Measurements from ENCODE around the gene PSPC1.

Gene PSPC1

DNA sequence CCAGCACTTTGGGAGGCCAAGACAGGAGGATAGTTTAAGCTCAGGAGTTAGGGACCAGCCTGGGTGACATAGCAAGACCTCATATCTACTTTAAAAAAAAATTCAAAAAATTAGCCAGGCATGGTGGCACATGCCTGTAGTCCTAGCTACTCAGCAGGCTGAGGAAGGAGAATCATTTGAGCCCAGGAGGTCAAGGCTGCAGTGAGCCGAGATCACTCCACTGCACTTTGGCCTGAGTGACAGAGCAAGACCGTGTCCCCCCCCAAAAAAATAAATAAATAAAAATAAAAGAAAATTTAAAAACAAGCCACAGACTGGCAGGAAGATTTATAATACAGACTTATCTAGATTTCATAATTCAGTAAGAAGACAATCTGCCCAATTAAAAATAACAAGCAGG lies 14.8 kb downstream of the PSPC1 start:
- no peaks in the 10 kb centered on the region for H3K27me3 ChIP-seq
- no peak overlapping the region for H3K27ac ChIP-seq
- peaks cover 39% of the 10 kb centered on the region for H3K36me3 ChIP-seq
- H3K9me3 ChIP-seq = no peaks in the 10 kb centered on the region
- no peak overlapping the region for H3K4me3 ChIP-seq (ENCODE audit: low read depth in 1 of 2, low read length in 1 of 2)
- TF ChIP-seq, protein P1, sequence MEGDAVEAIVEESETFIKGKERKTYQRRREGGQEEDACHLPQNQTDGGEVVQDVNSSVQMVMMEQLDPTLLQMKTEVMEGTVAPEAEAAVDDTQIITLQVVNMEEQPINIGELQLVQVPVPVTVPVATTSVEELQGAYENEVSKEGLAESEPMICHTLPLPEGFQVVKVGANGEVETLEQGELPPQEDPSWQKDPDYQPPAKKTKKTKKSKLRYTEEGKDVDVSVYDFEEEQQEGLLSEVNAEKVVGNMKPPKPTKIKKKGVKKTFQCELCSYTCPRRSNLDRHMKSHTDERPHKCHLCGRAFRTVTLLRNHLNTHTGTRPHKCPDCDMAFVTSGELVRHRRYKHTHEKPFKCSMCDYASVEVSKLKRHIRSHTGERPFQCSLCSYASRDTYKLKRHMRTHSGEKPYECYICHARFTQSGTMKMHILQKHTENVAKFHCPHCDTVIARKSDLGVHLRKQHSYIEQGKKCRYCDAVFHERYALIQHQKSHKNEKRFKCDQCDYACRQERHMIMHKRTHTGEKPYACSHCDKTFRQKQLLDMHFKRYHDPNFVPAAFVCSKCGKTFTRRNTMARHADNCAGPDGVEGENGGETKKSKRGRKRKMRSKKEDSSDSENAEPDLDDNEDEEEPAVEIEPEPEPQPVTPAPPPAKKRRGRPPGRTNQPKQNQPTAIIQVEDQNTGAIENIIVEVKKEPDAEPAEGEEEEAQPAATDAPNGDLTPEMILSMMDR (IDR thresholded peaks at IDR 0.05) = no peak
- no peaks in the 10 kb centered on the region for H3K4me1 ChIP-seq (ENCODE audit: control insufficient read depth in 1 of 2, insufficient read depth in 1 of 2, low read depth in 1 of 2, low read length in 1 of 2)

DNA sequence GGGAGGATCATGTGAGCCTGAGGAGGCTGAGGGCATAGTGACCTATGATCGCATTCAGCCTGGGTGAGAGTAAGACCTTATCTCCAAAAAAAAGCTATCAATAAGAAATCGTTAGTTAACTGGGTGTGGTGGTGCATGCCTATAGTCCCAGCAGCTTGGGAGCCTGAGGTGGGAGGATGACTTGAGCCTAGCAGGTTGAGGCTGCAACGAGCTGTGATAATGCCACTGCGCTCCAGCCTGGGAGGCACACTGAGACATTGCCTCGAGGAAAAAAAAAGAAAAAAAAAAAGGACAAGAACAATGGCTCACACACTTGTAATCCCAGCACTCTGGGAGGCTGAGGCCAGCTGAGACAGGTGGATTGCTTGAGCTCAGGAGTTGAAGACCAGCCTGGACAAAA lies 16.2 kb downstream of the PSPC1 start:
- Histone ChIP-seq H3K27me3 (no peaks in the 10 kb centered on the region), H3K9me3 (no peaks in the 10 kb centered on the region), H3K27ac (no peak overlapping the region), H3K4me1 (ENCODE audit: control insufficient read depth in 1 of 2, insufficient read depth in 1 of 2, low read depth in 1 of 2, low read length in 1 of 2) (no peaks in the 10 kb centered on the region), H3K4me3 (ENCODE audit: low read depth in 1 of 2, low read length in 1 of 2) (no peak overlapping the region), H3K36me3 (peaks cover 37% of the 10 kb centered on the region)
- TF ChIP-seq, protein P1 (IDR thresholded peaks at IDR 0.05) = no peak

DNA sequence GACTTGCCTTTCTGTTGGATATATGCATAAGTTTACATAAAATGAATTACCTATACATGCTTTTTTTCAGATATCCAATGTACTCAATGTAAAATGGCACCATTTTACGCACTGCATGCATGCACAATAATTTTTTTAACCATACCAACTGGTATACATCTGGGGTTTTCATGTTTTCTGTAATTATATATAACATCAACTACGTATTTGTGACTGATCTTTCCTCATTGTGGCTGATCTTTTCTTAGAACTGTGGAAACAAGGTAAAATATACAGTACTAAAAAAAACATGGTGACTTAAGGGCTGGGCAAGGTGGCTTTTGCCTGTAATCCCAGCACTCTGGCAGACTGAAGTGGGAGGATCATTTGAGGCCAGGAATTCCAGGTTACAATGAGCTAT lies 18.5 kb downstream of the PSPC1 start:
- TF ChIP-seq, protein P1 (IDR thresholded peaks at IDR 0.05) = no peak

DNA sequence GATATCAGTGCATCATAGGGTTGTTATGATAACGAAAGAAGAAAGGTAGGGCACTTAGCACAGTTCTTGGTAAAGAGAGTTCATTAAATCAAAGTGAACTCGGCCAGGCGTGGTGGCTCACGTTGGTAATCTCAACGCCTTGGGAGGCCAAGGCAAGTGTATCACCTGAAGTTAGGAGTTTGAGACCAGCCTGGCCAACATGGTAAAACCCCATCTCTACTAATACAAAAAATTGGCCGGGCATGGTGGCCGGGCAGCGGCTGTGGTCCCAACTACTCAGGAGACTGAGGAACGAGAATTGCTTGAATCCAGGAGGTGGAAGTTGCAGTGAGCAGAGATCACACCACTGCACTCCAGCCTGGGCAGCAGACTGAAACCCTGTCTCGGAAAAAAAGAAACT lies 19.1 kb downstream of the PSPC1 start:
- H3K4me3 ChIP-seq (ENCODE audit: low read depth in 1 of 2, low read length in 1 of 2) = no peak overlapping the region
- no peaks in the 10 kb centered on the region for H3K27me3 ChIP-seq
- TF ChIP-seq, protein P1 (IDR thresholded peaks at IDR 0.05) = no peak
- no peaks in the 10 kb centered on the region for H3K9me3 ChIP-seq
- H3K36me3 ChIP-seq = peaks cover 24% of the 10 kb centered on the region
- H3K4me1 ChIP-seq (ENCODE audit: control insufficient read depth in 1 of 2, insufficient read depth in 1 of 2, low read depth in 1 of 2, low read length in 1 of 2) = no peaks in the 10 kb centered on the region
- H3K27ac ChIP-seq = no peak overlapping the region

More for the DNA sequence above, 18.5 kb downstream of the PSPC1 start:
- H3K36me3 ChIP-seq = peaks cover 17% of the 10 kb centered on the region
- H3K4me1 ChIP-seq (ENCODE audit: control insufficient read depth in 1 of 2, insufficient read depth in 1 of 2, low read depth in 1 of 2, low read length in 1 of 2) = no peaks in the 10 kb centered on the region
- no peaks in the 10 kb centered on the region for H3K9me3 ChIP-seq
- no peaks in the 10 kb centered on the region for H3K27me3 ChIP-seq
- no peak overlapping the region for H3K27ac ChIP-seq
- no peak overlapping the region for H3K4me3 ChIP-seq (ENCODE audit: low read depth in 1 of 2, low read length in 1 of 2)

DNA sequence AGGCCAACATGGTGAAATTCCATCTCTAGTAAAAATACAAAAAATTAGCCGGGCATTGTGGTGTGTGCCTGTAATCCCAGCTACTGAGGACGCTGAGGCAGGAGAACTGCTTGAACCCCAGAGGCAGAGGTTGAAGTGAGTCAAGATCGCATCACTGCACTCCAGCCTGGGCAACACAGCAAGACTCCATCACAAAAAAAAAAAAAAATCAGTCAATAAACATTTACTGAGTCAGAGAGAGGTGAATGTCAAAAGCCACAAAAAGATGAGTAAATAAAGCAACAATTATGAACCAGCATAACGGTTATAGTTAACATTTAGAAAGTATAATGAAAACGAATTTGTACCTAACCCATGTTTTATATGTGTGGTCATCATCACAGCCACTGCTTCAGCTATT lies 23.1 kb downstream of the PSPC1 start:
- Histone ChIP-seq H3K27me3 (no peaks in the 10 kb centered on the region), H3K27ac (no peak overlapping the region), H3K9me3 (no peaks in the 10 kb centered on the region), H3K36me3 (peaks cover 55% of the 10 kb centered on the region), H3K4me1 (ENCODE audit: control insufficient read depth in 1 of 2, insufficient read depth in 1 of 2, low read depth in 1 of 2, low read length in 1 of 2) (no peaks in the 10 kb centered on the region), H3K4me3 (ENCODE audit: low read depth in 1 of 2, low read length in 1 of 2) (no peak overlapping the region)
- TF ChIP-seq, protein P1 (IDR thresholded peaks at IDR 0.05) = no peak

DNA sequence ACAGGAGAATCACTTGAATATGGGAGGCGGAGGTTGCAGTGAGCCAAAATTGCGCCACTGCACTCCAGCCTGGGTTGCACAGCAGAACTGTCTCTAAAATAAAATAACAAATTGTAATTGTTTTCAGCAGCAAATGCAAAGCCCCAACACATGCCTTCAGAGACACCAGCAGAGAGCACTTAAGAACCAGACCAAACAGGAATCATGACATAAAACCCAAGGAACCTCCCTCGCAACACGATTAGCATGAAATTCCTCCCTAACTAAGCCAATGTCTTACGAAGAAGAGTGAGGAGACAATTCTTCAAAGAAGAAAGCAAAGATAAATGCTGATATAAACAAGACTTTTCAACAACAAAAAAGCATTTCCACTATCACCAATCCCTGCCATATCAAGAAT lies 40.1 kb downstream of the PSPC1 start:
- TF ChIP-seq, protein P1 (IDR thresholded peaks at IDR 0.05) = no peak

More for the DNA sequence above, 40.1 kb downstream of the PSPC1 start:
- Histone ChIP-seq H3K9me3 (no peaks in the 10 kb centered on the region), H3K4me1 (ENCODE audit: control insufficient read depth in 1 of 2, insufficient read depth in 1 of 2, low read depth in 1 of 2, low read length in 1 of 2) (no peaks in the 10 kb centered on the region), H3K36me3 (peaks cover 74% of the 10 kb centered on the region), H3K27ac (no peak overlapping the region), H3K27me3 (no peaks in the 10 kb centered on the region), H3K4me3 (ENCODE audit: low read depth in 1 of 2, low read length in 1 of 2) (no peak overlapping the region)

Data from neutrophil (primary cell).